Osteocyte (in vitro differentiated cells): Measurements from ENCODE around the gene ATP11B. TPM values are rescaled to one million over a fixed set of nuclear protein-coding genes. Genes with fewer than 3 reads are reported as not detected.

Source experiments
- DNase-seq: peaks from one replicate; pipeline ENCODE4 v3.0.0; 2021; ENCODE audit warnings: mixed read lengths; ENCODE audit not compliant: unreplicated experiment; ENCODE audit errors: extremely low spot score
- H3K27ac Mint-ChIP-seq: one replicate; pipeline ENCODE4 v1.8.0; 2021; ENCODE audit warnings: mild to moderate bottlenecking, mixed read lengths; ENCODE audit not compliant: unreplicated experiment
- H3K27me3 Mint-ChIP-seq: one replicate; pipeline ENCODE4 v1.8.0; 2021; ENCODE audit warnings: mixed read lengths; ENCODE audit not compliant: unreplicated experiment
- H3K36me3 Mint-ChIP-seq: one replicate; pipeline ENCODE4 v1.8.0; 2021; ENCODE audit warnings: mixed read lengths; ENCODE audit not compliant: unreplicated experiment
- H3K4me1 Mint-ChIP-seq: one replicate; pipeline ENCODE4 v1.8.0; 2021; ENCODE audit warnings: mixed read lengths; ENCODE audit not compliant: unreplicated experiment
- H3K4me3 Mint-ChIP-seq: one replicate; pipeline ENCODE4 v1.8.0; 2021; ENCODE audit warnings: mild to moderate bottlenecking, moderate library complexity, mixed read lengths; ENCODE audit not compliant: unreplicated experiment
- H3K9me3 Mint-ChIP-seq: one replicate; pipeline ENCODE4 v1.8.0; 2021; ENCODE audit warnings: mixed read lengths; ENCODE audit not compliant: unreplicated experiment
- CTCF ChIP-seq: fragments of 200-600 bp; sonication (generic); IDR thresholded peaks from 2 replicates; pipeline ENCODE4 v1.5.0; 2021; ENCODE audit warnings: antibody characterized with exemption, mild to moderate bottlenecking, moderate library complexity
- total RNA-seq: library from RNA; stranded (reverse); gene quantifications from 2 replicates; pipeline ENCODE4 v1.2.1, GENCODE V29; 2021

Gene ATP11B
- total RNA-seq, 1 donor from 2014 or later: 69.2 TPM

GRCh38 chr3:182948305-182948704 is 155.0 kb downstream of the ATP11B start:
- DNase-seq: no peak
- Mint-ChIP-seq H3K4me1 (no peaks in the 10 kb centered on the region), H3K9me3 (peaks cover 3% of the 10 kb centered on the region), H3K4me3 (no peak overlapping the region), H3K27ac (no peak overlapping the region), H3K36me3 (peaks cover 44% of the 10 kb centered on the region), H3K27me3 (no peaks in the 10 kb centered on the region)
- TF ChIP-seq CTCF: no peak

GRCh38 chr3:182949688-182950087 is 156.4 kb downstream of the ATP11B start:
- TF ChIP-seq CTCF: no peak
- Mint-ChIP-seq H3K4me3 (no peak overlapping the region), H3K4me1 (no peaks in the 10 kb centered on the region), H3K27ac (no peak overlapping the region), H3K36me3 (peaks cover 42% of the 10 kb centered on the region), H3K9me3 (peaks cover 3% of the 10 kb centered on the region), H3K27me3 (no peaks in the 10 kb centered on the region)
- DNase-seq: no peak

- DNase-seq: no peak
- Mint-ChIP-seq H3K27me3 (no peaks in the 10 kb centered on the region), H3K36me3 (peaks cover 37% of the 10 kb centered on the region), H3K9me3 (peaks cover 3% of the 10 kb centered on the region), H3K27ac (no peak overlapping the region), H3K4me1 (peaks cover 4% of the 10 kb centered on the region), H3K4me3 (no peak overlapping the region)
- TF ChIP-seq CTCF: no peak
Measured at GRCh38 chr3:182954553-182955235, 161.4 kb downstream of the ATP11B start.

GRCh38 chr3:182957226-182957625 is 163.9 kb downstream of the ATP11B start:
- Mint-ChIP-seq H3K27ac (no peak overlapping the region), H3K4me3 (no peak overlapping the region), H3K9me3 (peaks cover 3% of the 10 kb centered on the region), H3K27me3 (no peaks in the 10 kb centered on the region), H3K4me1 (peaks cover 14% of the 10 kb centered on the region), H3K36me3 (peaks cover 42% of the 10 kb centered on the region)
- TF ChIP-seq CTCF: no peak
- no peak for DNase-seq

- H3K4me3 Mint-ChIP-seq: no peak overlapping the region
Measured at GRCh38 chr3:182957676-182958266, 164.5 kb downstream of the ATP11B start.

More at GRCh38 chr3:182957676-182958266, 164.5 kb downstream of the ATP11B start:
- no peak for TF ChIP-seq CTCF
- peaks cover 14% of the 10 kb centered on the region for H3K4me1 Mint-ChIP-seq
- H3K36me3 Mint-ChIP-seq: peaks cover 43% of the 10 kb centered on the region
- peaks cover 2% of the 10 kb centered on the region for H3K9me3 Mint-ChIP-seq
- no peaks in the 10 kb centered on the region for H3K27me3 Mint-ChIP-seq
- DNase-seq: no peak
- H3K27ac Mint-ChIP-seq: peak overlapping the region; percentile 45
